GM18499 (cell line): ENCODE data around the gene FAHD1.
"Not testable (repeated sequence)": the region's sequence is repeated elsewhere in the genome, so short reads cannot be mapped to it uniquely, and the experiment has no call there.

ENCODE experiments used
- ATAC-seq: cut with Tn5 transposase; IDR thresholded peaks from one replicate; pipeline ENCODE4 v1.9.1; 2021; ENCODE audit warnings: moderate number of reproducible peaks; ENCODE audit not compliant: insufficient read depth, unreplicated experiment

Gene FAHD1

DNA sequence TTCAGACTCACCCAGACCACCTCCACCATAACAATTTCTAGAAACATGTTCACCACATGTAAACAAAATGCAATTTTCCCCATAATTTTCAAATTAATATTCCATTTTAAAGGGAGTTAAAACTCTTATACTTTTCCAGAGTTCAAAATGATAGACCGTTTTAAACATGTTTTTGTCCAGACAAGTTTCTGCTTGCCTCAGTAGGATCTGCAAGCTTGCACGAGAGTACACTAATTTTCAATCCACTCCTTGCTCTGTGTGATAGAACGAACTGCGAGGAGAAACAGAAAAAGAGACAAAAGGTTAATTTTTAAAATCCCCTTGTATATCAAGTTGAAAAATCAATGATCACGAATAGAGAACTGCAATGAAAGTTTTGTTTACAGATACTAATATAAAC lies 7.1 kb downstream of the FAHD1 start:
- ATAC-seq: no peak

DNA sequence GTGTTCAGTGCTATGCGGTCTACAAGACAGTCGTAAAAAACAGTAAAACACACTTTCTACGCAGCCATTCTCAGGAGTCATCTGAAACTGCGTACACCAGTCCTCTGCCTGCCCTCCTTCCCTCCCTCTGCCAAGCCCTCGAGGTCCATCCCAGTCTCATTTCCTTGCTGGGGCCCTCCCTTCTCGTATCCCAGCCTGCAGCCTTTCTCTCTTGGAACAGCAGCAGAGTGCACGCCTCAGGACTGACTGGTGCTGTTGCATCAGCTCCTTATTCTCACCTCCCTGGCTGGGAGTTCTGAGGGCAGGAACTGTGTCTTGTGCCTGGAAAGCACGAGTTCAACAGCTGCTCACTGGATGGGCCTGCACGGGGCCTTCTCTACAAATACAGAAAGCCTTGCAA lies 12.5 kb downstream of the FAHD1 start:
- ATAC-seq: no peak

DNA sequence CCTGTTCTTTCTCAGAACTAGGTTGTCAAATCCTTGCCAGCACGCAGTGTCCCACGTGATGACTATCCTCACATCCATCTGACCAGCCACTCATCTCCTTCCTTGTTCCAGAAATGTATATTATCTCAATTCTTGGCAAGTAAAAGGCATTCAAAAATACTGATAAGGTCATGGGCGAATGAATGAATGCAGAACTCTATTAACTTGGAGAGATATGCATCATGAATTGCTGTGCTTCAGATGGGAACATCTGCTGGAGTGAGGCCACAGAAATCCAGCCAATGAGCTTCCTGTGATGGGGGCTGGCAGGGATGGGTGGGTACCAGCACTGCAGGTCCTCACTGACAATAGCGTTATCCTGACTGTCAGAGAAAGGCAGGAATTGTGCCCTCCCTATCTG lies 19.0 kb downstream of the FAHD1 start:
- ATAC-seq: no peak

DNA sequence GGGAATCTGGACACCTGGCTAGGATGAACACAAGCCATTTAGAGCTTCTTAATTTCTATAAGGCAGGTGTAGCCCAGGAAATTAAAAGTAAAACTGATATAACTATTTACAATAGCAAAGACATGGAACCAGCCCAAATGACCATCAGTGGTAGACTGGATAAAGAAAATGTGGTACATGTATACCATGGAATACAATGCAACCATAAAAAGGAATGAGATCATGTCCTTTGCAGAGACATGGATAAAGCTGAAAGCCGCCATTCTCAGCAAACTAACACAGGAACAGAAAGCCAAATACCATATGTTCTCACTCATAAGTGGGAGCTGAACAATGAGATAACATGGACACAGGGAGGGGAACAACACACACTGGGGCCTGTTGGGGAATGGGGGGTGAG lies 19.4 kb downstream of the FAHD1 start:
- no peak for ATAC-seq

DNA sequence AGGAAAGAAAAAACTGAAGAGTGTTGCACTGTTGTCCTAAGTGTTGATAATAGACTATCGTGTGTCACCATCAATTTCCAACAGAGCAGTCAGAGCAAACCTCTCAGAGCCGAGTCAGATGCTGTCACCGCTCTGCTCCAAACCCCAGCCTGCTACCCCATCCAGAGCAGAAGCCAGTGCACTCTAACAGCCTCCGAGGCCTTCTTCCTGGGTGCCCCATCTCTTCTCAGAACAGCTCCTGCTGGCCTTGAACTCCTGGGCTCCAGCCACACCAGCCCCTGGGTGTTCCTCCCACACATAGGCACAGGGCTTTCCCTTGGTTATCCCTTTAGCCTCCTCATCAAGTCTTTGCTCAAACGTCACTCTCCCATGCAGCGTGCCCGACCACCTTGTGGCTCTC lies 24.0 kb downstream of the FAHD1 start:
- no peak for ATAC-seq

DNA sequence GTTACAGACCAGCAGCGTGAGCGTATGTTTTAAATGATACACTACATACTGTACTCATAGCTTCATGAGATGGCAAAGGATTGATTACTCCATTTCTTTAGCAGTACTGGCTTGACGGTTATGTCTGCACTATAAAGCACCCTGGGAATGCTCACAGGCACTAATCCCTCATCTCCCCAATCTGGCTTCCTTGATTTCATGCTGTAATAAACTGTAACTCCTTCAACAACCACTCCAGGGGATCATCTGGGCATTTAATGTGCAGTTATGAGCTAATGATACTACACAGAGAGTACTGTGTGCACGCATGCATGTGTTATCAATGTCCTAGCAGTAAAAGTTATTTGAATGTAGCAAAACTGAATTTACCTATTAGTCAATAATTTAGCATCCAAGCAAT lies 24.8 kb downstream of the FAHD1 start:
- ATAC-seq: no peak

DNA sequence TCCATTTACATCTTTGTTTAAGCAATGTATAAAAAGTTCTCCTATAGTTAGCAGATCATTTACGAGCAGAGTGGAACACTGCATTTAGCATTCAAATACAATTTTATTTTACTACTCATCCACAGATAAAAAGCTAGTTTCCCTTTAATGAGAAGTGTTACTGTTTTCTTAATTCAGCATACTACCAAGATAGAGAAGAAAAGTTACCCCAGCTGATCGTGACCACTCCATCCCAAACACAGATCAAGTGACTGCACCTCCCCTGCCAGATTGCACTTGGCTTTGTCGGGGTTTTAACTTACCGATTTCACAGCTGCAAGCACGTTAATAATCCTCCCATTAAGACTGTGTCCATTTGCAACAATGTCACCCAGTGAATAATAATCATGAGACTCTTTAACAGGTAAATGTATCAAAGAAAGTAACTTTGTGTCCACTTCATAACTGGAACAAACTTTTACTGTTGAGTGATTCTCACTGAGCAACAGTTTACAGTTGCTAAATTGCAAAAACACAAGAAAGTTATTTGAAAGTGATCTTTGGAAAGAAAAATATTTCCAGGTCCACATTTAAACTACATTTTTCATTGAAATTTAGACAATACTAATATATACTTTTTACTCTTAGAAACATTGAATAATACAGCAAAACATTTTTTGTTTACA lies 30.6 kb downstream of the FAHD1 start:
- ATAC-seq: no peak

DNA sequence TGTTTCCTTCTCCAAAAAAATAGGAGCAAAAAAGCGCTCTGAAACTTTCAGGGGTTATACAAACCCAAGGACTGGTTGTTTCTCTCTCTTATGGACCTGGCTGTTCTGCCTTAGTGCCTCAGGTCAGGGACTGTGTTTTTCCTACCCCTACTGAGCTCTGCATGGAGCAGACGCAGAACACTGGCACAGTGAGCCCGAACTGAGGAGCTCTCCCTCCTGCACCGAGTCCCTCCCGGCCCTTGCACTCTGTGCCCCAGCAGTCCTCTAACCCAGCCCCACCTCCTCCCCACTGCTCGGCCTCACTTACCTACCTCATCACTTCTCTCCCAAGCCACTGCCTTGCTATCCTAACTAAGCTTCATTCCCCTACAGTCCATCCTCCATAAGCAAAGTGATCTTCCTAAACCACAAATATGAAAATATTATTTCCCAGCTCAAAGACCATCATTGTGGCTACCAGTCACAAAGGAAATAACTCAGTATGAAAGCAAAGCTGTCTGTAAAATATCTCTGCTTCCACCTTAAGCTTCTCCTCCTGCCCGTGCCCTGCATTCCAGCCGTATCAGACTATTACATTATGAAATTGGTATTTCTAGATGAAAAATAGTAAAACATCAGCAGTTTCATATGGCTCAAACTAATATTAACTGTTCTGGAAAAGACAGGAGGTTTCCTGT lies 31.3 kb downstream of the FAHD1 start:
- no peak for ATAC-seq

DNA sequence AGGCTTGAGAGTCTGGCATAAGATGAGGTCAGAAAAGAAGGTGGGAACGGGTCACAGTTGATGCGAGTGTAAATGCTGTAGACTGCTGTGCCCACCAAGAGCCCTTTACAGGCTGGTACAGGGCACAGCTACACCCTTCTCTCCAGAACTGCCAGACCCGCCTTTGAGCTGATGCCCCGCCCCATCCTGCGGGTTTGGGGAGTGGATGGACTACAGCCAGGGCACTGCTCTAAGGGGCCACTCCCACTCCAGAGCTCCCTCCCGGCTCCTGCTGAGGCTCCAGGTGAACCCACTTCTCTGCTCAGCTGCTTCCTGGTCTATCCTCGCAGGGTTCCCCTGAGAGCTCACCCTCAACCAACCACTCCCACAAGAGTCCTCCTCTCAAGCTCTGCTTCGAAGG lies 32.6 kb downstream of the FAHD1 start:
- no peak for ATAC-seq

DNA sequence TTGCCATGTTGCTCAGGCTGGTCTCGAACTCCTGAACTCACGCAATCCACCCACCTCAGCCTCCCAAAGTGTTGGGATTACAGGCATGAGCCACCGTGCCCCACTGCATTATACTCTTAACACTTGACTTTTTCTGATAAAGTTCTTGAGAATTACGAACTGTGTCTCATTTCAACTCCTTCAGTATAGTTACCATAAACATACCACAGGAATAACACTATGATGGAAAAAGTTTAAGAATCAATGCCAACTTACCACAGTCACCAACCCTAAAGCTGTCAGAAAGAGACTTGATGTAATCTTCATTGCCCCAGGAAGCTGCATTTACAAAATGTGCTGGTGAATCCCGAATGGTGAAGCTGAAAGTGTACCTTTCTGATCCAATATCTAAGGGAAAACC lies 34.7 kb downstream of the FAHD1 start:
- no peak for ATAC-seq

DNA sequence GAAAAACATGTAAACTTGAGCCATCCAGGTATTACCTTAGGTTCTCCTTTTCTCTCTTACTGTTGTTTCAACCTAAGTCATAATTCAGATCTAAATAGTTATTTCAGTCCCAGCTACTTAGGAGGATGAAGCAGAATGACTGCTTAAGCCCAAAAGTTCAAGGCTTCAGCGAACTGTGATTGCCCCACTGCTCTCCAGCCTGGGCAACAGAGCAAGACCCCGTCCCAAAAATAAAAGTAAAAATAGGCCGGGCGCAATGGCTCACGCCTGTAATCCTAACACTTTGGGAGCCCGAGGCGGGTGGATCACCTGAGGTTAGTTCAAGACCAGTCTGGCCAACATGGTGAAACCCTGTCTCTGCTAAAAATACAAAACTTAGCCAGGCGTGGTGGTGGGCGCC lies 35.4 kb downstream of the FAHD1 start:
- ATAC-seq: no peak

DNA sequence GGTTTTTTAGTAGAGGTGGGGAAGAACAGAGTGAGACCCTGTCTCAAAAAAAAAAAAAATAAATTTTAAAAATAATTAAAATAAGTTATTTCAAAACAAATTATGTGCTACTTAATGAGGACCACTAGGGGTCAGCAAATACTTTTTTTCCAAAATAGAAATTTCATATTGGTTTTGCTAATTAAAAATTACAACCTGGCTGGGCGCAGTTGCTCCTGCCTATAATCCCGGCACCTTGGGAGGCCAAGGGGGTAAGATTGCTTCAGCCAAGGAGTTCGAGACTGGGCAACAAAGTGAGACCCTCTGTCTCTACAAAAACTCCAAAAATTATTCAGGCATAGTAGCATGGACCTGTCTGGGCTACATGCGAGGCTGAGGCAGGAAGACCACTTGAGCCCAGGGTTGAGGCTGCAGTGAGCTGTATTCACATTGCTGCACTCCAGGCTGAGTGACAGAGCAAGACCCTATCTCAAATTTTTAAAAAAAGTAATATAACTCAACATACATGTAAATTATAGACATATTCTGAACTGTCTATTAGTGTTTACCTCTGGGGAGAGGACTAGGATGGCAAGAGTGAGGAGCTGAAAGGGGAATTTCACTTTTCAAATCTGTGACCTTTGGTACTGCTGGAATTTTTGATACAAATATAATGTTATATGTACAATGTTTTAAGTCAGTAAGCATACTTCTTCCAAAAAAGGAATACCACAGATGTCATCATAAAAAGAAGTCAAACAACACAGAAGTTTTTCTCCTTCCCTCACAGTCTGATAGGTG lies 36.9 kb downstream of the FAHD1 start:
- ATAC-seq: no peak

DNA sequence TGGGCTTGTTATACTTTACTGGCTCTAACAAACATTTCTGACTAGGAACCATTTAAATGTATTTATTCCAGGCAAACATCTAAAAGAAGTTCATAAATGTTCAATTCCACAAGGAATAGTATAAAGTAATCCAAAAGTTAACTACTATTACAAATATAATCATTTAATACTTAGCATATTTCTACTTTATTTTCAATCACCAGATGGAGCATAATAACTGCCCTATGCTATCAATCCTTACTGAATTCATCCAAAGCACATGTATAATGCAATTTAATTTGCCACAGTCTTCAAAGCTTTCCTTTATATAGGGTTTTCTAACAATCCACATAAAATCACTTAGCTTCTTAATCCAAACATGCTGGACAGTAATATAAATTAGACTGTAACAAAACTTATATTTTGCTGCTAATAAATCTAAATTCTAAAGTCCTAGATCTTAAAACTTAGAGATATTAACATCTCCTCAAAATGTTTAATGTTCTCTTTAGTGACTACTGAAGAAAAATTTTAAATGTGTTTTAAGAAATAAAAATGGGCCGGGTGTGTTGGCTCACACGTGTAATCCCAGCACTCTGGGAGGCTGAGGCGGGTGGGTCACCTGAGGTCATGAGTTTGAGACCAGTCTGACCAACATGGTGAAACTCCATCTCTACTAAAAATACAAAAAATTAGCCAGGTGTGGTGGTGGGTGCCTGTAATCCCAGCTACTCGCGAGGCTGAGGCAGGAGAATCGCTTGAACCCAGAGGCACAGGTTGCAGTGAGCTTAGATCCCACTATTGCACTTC lies 39.1 kb downstream of the FAHD1 start:
- ATAC-seq: no peak

DNA sequence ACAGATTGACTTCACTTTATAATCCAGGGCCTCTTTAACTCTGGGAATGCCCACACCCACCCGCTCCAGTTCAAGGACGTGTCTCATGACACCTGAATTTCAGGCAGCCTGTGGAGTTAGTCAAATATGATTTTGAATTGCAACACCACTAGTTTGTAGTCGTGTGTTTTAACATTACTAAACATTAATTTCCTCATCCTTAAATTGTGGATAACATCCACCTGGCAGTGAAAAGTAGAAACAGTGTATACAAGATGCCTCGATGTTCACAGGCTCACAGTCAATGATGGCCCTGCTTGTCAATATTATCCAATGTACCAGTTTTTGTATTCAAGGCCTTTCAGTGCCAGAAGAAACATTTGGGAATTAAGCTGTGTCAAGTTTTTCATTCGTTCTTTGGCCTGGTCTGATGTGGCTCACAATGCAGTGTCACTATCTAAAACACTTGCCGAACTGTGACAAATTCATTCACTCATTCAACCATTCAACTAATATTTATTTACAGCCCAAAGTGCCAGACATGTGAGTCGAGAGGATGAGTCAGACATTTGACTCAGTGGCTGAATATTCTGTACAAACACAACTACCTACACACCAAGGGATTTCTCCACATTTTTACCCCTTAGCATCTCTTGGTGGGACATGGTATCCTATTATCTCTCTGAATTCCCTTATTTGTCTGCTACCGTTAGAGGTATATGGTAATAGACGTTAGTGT lies 43.5 kb downstream of the FAHD1 start:
- ATAC-seq: no peak

DNA sequence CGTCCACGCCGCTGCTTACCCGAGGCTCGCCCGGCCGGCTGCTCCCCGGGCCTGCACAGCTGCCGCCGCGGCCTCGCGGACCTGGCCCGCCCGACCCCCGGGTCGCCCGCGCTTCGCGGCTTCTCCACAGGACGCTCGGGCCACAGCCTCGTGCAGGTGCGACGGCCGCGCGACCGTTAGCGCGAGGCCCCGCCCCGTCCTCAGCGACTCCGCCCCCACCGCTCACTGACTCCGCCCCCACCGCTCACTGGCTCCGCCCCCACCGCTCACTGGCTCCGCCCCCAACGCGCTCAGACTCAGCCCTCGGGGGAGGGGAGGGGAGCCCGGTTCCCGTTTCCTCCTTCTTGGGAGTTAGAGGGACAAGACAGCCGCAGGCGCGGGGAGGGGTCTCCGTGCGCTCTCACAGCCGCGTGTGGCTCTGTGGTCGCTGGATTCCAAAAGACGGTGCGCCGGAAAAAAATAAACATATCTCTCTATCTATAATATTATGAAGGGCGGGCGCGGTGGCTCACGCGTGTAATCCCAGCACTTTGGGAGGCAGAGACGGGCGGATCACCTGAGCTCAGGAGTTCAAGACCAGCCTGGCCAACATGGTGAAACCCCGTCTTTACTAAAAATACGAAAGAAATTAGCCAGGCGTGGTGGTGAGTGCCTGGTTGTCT lies 45.1 kb downstream of the FAHD1 start, which contains the start of gene MEIOB:
TSS of gene MEIOB (minus strand) at position 191 of the 662 bp plus-strand sequence. CDS start 3,989 bp downstream, outside the sequence.
- ATAC-seq: no peak

DNA sequence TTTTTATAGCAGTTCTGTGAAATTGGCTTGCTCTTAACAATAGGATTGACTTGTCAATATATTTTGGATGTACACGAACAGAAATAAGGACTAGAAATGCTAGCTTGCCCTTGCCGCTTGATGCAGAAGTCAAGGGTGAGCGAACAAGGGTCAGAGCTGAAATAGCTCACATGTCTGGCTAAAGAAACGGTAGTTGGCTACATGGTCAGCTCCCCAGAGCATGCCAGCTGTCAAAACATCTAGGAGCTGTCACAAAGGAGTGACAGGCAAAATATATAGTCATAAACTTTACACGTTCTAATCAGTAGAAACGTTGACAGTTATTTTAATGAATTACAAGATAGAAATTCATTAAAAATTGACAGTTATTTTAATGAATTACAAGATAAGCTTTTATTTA lies 47.8 kb downstream of the FAHD1 start:
- ATAC-seq: no peak

DNA sequence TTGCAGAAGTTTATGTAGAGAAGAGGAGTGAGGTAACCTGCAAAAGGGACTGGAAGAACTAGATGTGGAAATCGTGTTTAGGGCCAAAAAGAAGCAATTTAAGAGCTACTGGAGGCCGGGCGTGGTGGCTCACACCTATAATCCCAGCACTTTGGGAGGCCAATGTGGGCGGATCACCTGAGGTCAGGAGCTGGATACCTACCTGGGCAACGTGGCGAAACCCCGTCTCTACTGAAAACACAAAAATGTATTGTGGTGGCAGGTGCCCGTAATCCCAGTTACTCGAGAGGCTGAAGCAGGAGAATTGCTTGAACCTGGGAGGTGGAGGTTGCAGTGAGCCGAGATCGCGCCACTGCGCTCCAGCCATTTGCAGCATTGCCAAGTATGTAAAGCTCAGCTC lies 49.1 kb downstream of the FAHD1 start:
- ATAC-seq: not testable (repeated sequence)

DNA sequence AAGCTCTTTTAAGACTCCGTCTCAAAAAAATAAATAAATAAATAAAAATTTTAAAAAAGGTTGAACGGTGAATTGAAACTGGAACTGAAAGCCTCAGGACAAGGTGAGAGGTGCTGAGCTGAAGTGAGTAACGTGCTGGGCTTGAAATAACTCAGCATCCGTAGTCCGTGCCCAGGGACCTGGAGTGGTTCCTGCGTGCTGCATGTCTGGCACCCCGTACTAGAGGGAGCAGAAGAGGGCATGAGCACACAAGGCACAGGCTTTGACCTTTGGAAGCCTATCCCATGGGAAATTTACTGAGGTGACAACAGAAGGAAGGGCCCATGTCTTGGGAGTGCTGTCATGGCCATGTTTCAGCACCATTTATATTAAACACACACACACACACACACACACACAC lies 49.5 kb downstream of the FAHD1 start:
- no peak for ATAC-seq

DNA sequence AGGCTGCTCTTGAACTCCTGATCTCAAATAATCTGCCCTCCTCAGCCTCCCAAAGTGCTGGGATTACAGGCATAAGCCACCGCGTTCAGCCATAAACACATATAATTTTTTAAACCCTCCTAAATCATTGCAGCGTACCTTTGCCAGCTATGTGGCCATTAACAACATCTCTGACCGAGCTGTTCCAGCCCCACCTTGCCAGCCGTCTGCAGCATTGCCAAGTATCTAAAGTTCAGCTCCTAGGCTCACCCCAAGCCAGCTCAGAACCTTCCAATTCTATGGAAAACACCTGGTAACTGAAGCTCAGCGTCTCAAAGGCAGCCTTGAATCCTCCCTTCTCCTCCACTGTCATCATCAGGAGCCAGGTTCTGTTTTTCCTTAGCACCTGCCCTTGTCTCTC lies 50.1 kb downstream of the FAHD1 start:
- ATAC-seq: no peak

DNA sequence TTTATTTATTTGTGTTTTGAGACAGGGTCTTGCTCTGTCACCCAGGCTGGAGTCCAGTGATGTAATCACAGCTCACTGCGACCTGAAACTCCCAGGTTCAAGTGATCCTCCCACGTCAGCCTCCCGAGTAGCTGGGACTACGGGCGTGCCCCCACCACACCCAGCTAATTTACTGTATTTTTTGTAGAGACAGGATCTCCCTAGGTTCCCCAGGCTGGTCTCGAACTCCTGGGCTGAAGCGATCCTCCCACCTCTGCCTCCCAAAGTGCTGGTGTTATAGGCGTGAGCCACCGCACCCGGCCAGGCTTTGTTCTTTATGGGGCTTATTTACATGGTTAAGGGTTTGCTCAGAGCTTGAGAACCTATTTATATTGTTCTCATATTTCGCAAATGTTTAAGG lies 50.8 kb downstream of the FAHD1 start:
- ATAC-seq: no peak
